C4-2B (cell line): ENCODE results near the gene ZNF93.
"Not testable (repeated sequence)": the region's sequence is repeated elsewhere in the genome, so short reads cannot be mapped to it uniquely, and the experiment has no call there.

Experiments
- H3K27ac ChIP-seq: fragments of 450-650 bp; 2 replicates; pipeline ENCODE4 v1.5.1; 2017
- ZFX ChIP-seq: fragments of 450-650 bp; IDR thresholded peaks from 2 replicates; pipeline ENCODE4 v1.6.1; 2017
- TF ChIP-seq, protein P1 (sequence below): fragments of 450-650 bp; conservative IDR thresholded peaks from 2 replicates; pipeline ENCODE4 v1.5.1; 2017; ENCODE audit warnings: mild to moderate bottlenecking

Gene ZNF93

DNA sequence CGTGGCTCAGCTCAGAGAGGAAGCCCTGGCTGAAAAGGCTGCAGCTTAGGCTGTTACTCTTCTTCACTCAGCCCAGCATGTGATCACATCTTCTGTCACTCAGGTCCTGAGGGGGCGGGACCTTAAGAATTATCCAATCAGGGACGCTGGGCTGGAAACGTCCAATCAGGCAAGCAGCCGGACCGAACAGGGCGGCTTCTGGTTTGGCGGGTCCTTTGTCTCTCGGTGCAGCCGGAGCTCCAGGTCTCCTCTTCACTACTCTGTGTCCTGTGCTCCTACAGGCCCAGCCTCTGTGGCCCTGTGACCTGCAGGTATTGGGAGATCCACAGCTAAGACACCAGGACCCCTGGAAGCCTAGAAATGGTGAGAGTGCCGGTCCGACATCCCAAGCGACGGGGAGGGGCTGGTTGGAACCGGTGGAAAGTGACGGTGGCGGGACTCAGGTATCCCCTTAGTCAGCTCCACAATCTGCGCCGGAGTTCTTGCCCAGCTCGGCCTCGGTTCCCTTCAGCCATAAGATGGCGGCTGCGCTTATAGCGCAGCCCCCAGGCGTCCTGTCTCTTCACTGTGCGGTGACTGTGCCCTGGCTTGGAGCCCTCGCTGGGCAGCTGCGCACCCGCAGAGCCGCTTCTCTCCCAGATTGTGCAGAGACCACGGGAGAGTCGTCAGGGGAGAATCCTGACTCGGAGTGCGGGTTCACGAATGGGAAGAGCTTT is at the start of gene ZNF93:
ZNF93 (plus strand) TSS at position 218 of the 716 bp plus-strand sequence; CDS start at position 361, 143 bp downstream.
- TF ChIP-seq ZFX, result peak; percentile 42; the same call in 1 of the 2 replicates
- TF ChIP-seq, protein P1, sequence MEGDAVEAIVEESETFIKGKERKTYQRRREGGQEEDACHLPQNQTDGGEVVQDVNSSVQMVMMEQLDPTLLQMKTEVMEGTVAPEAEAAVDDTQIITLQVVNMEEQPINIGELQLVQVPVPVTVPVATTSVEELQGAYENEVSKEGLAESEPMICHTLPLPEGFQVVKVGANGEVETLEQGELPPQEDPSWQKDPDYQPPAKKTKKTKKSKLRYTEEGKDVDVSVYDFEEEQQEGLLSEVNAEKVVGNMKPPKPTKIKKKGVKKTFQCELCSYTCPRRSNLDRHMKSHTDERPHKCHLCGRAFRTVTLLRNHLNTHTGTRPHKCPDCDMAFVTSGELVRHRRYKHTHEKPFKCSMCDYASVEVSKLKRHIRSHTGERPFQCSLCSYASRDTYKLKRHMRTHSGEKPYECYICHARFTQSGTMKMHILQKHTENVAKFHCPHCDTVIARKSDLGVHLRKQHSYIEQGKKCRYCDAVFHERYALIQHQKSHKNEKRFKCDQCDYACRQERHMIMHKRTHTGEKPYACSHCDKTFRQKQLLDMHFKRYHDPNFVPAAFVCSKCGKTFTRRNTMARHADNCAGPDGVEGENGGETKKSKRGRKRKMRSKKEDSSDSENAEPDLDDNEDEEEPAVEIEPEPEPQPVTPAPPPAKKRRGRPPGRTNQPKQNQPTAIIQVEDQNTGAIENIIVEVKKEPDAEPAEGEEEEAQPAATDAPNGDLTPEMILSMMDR, result no peak
- H3K27ac ChIP-seq, result peak within 1 kb of the TSS; percentile 72

DNA sequence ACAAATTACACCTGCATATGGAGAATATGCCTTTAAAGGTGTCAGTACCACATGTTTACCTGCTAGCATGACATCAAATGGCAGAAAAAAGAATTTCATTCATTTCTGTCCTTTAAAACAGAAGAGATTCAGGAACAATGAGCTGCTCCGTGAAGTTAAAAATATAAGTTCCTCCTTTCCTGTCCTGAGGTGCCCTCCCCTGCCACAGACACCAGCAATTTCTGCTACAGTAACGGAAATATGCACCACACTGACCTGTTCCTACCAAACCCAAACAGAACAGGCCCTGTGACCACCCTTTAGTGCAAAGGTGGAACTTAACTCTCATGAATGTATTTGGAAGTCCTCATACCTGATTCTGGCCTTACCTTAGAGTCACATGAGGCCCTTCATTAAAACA is 49.0 kb upstream of the ZNF93 start:
- H3K27ac ChIP-seq, result not testable (repeated sequence)

DNA sequence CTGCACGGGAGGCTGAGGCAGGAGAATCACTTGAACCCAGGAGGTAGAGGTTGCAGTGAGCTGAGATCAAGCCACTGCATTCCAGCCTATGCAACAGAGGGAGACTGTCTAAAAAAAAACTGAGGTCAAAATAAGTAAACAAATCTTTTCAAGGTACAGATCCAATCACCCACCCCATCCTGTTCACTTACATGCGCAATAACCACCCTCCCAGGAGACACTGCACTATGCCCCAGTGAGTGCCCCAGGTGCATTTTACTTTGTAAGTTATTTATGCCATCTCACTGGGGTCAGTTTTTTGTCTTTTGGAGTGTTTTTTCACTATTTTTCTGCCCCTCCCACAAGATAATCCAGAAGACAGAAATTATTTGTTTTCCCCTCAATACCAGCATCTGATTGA is 42.0 kb upstream of the ZNF93 start:
- no peak for TF ChIP-seq ZFX
- TF ChIP-seq, protein P1, result no peak
- H3K27ac ChIP-seq, result no peak overlapping the region

DNA sequence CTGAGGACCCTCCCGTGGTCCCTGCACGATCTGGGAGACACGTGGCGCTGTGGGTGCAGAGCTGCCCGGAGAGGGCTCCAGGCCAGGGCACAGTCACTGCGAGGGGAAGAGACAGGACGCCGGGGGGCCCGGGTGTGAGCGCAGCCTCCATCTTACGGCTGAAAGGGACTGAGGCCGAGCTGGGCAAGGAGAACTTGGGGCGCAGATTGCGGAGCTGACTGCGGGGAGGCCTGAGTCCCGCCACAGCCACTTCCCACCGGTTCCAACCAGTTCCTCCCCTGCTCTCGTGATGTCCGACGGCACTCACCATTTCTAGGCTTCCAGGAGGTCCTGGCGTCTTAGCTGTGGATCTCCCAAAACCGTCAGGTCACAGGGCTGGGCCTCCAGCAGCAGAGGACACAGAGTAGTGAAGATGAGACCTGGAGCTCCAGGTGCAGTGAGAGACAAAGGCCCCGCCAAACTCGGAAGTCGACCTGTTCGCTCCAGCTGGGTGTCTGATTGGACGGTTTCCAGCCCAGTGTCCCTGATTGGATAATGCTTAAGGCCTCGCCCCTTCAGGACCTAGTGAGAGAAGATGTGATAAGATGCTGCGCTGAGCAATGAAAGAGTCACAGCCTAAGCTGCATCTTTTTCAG is 39.9 kb upstream of the ZNF93 start:
- H3K27ac ChIP-seq, result no peak overlapping the region
- TF ChIP-seq ZFX, result no peak
- TF ChIP-seq, protein P1, result no peak

DNA sequence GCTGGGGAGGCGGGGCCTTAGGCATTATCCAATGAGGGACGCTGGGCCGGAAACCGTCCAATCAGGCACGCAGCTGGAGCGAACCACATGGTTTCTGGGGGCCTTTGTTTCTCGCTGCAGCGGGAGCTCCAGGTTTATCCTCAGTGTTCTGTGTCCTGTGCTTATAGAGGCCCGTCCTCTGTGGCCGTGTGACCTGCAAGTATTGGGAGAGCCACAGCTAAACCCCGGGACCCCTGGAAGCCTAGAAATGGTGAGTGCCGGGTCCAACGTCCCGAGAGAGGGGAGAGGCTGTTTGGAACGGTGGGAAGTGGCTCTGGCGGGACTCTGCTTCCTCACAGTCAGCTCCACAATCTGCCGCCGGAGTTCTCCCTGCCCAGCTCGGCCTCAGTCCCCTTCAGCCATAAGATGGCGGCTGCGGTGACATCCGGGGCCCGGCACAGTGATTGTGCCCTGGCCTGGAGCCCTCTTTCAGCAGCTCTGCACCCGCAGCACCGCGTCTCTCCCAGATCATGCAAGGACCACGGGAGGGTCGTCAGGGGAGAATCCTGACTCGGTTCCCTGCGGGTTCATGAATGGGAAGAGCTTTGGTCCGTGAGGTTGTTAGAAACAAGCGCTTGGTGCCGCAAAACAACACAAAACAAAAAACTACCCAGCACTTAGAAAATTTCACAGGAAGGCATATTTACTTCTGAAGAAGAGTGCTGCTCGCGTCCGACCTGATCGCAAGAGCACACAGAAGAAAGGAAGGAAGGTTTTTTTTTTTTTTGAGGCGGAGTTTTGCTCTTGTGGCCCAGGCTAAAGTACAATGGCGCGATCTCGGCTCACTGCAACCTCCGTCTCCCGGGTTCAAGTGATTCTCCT is 34.8 kb upstream of the ZNF93 start, which contains the start of gene ZNF253:
ZNF253 (plus strand) TSS at position 133 of the 861 bp plus-strand sequence; CDS start at position 248, 115 bp downstream.
- H3K27ac ChIP-seq, result peak within 1 kb of the TSS; percentile 55
- TF ChIP-seq, protein P1, result no peak
- TF ChIP-seq ZFX, result no peak

DNA sequence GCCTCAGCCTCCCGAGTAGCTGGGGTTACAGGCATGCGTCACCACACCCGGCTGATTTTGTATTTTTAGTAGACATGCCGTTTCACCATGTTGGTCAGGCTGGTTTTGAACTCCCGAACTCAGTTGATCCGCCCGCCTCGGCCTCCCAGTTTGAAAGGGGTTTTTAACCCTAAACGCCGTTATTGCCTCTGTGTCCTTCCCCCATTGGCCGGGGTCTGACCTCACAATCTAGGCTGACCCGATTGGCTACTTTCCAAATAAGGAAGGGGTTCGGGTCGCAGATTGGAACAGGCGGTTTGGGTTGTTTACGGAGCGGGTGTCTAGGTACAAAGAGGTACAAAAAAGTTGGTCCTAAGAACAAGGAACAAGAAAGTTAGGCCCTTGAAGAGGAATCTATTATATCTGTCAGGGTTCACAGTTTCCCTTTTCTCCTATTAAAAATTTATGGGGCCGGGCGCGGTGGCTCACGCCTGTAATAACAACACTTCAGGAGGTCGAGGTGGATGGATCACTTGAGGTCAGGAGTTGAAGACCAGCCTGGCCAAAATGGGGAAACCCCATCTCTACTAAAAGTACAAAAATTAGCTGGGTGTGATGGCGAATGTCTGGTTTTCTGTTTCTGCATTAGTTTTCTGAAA is 34.0 kb upstream of the ZNF93 start:
- TF ChIP-seq ZFX, result no peak
- TF ChIP-seq, protein P1, result no peak
- peak overlapping the region; percentile 55; the same call in 1 of the 2 replicates for H3K27ac ChIP-seq

DNA sequence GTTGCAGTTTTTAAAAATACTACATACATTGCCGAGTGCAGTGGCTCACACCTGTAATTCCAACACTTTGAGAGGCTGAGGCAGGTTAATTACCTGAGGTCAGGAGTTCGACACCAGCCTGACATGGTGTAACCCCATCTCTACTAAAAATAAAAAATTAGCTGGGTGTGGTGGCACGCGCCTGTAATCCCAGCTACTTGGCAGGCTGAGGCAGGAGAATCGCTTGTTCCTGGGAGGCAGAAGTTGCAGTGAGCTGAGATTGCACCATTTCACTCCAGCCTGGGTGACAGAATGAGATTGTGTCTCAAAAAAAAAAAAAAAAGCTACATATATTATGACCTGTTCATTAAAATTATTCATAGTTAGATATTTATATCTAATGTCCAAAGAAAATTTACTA is 30.7 kb upstream of the ZNF93 start:
- H3K27ac ChIP-seq, result not testable (repeated sequence)
